Panc1 (cell line): ENCODE measurements around the gene TRIM10.

Source experiments
- POLR2AphosphoS5 ChIP-seq: IDR thresholded peaks from 2 replicates; pipeline ENCODE4 v1.6.1; 2012; ENCODE audit warnings: mild to moderate bottlenecking, low read depth, low read length, moderate library complexity
- SIN3A ChIP-seq: IDR thresholded peaks from 2 replicates; pipeline ENCODE4 v1.6.1; 2012; ENCODE audit warnings: low read depth, mild to moderate bottlenecking, low read length, moderate library complexity, borderline replicate concordance; ENCODE audit not compliant: insufficient read depth
- TCF7L2 ChIP-seq: IDR thresholded peaks from 2 replicates; pipeline ENCODE4 v1.6.1; 2011; ENCODE audit warnings: mild to moderate bottlenecking, low read depth, low read length, inconsistent platforms
- TF ChIP-seq, protein P1 (sequence below), 2 experiments: IDR thresholded peaks; 2 replicates each; pipeline ENCODE4 v1.6.1; 2011 to 2012; ENCODE audit warnings: low read depth in 2 of 2, control low read depth in 1 of 2, low read length in 1 of 2, mild to moderate bottlenecking in 1 of 2, moderate library complexity in 1 of 2; ENCODE audit not compliant: insufficient read depth in 1 of 2
- TF ChIP-seq, protein P2 (sequence below): fragments of 450-650 bp; IDR thresholded peaks from 2 replicates; pipeline ENCODE4 v1.5.1; 2017; ENCODE audit warnings: mild to moderate bottlenecking

DNA sequence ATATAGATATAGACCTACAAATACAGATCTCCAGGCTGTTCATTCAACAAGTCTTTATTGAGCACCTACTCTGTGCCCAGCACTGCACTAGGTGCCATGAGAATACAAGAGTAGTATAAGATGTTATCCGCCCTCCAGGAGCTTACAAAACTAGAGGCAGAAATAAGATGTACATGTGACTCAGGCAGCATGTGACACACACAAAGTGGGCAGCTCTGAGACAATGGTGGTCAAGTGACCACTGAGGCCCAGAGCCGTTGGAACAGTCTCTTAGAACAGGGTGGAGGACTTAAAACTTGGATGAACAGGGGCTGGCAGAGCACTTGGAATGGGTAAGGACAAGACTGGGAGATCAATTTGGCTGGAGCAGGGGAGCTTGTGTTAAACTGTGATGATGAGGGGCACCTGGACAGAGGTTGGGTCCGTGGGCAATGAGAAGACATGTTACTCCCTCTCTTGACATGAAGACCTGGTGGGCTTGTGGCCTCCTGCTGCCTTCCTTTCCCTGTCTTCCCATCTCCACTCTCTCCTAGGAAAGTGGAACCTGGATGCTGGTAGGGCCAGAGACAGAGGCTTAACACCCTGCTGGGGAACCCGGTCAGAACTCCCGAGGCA is 23.5 kb upstream of the TRIM10 start:
- TF ChIP-seq, protein P1, sequence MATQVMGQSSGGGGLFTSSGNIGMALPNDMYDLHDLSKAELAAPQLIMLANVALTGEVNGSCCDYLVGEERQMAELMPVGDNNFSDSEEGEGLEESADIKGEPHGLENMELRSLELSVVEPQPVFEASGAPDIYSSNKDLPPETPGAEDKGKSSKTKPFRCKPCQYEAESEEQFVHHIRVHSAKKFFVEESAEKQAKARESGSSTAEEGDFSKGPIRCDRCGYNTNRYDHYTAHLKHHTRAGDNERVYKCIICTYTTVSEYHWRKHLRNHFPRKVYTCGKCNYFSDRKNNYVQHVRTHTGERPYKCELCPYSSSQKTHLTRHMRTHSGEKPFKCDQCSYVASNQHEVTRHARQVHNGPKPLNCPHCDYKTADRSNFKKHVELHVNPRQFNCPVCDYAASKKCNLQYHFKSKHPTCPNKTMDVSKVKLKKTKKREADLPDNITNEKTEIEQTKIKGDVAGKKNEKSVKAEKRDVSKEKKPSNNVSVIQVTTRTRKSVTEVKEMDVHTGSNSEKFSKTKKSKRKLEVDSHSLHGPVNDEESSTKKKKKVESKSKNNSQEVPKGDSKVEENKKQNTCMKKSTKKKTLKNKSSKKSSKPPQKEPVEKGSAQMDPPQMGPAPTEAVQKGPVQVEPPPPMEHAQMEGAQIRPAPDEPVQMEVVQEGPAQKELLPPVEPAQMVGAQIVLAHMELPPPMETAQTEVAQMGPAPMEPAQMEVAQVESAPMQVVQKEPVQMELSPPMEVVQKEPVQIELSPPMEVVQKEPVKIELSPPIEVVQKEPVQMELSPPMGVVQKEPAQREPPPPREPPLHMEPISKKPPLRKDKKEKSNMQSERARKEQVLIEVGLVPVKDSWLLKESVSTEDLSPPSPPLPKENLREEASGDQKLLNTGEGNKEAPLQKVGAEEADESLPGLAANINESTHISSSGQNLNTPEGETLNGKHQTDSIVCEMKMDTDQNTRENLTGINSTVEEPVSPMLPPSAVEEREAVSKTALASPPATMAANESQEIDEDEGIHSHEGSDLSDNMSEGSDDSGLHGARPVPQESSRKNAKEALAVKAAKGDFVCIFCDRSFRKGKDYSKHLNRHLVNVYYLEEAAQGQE (IDR thresholded peaks at IDR 0.05; ENCODE audit: insufficient read depth in 1 of 2, low read depth in 2 of 2, low read length in 1 of 2): no peak
- TF ChIP-seq POLR2AphosphoS5: peak; percentile 17; the same call in 1 of the 2 replicates
- TF ChIP-seq, protein P2, sequence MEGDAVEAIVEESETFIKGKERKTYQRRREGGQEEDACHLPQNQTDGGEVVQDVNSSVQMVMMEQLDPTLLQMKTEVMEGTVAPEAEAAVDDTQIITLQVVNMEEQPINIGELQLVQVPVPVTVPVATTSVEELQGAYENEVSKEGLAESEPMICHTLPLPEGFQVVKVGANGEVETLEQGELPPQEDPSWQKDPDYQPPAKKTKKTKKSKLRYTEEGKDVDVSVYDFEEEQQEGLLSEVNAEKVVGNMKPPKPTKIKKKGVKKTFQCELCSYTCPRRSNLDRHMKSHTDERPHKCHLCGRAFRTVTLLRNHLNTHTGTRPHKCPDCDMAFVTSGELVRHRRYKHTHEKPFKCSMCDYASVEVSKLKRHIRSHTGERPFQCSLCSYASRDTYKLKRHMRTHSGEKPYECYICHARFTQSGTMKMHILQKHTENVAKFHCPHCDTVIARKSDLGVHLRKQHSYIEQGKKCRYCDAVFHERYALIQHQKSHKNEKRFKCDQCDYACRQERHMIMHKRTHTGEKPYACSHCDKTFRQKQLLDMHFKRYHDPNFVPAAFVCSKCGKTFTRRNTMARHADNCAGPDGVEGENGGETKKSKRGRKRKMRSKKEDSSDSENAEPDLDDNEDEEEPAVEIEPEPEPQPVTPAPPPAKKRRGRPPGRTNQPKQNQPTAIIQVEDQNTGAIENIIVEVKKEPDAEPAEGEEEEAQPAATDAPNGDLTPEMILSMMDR: no peak
- no peak for TF ChIP-seq TCF7L2
- TF ChIP-seq SIN3A: no peak
